Effector memory CD4-positive, alpha-beta T cell (primary cell): ENCODE data around the gene USP9X.
"Not testable (repeated sequence)": the region's sequence is repeated elsewhere in the genome, so short reads cannot be mapped to it uniquely, and the experiment has no call there.

ENCODE experiments used
- DNase-seq, 3 donors: peaks; one replicate each; pipeline ENCODE4 v3.0.0-alpha.2; 2020
- H3K27ac ChIP-seq: 2 replicates; pipeline ENCODE4 v1.7.0; 2013; ENCODE audit warnings: mild to moderate bottlenecking, low read length, moderate library complexity; ENCODE audit not compliant: insufficient read depth, poor library complexity, severe bottlenecking
- H3K27me3 ChIP-seq: replicated peaks from 2 replicates; pipeline ENCODE4 v1.7.0; 2013; ENCODE audit warnings: mild to moderate bottlenecking, low read length; ENCODE audit not compliant: insufficient read depth, control insufficient read depth, poor library complexity, severe bottlenecking
- H3K36me3 ChIP-seq: 2 replicates; pipeline ENCODE4 v1.7.0; 2013; ENCODE audit warnings: mild to moderate bottlenecking, low read length, moderate library complexity; ENCODE audit not compliant: control insufficient read depth, insufficient read depth
- H3K4me1 ChIP-seq: 2 replicates; pipeline ENCODE4 v1.7.0; 2013; ENCODE audit warnings: low read length, mild to moderate bottlenecking; ENCODE audit not compliant: control insufficient read depth, insufficient read depth, poor library complexity, severe bottlenecking
- H3K4me3 ChIP-seq: 2 replicates; pipeline ENCODE4 v1.7.0; 2013; ENCODE audit warnings: low read length, low read depth, mild to moderate bottlenecking; ENCODE audit not compliant: insufficient read depth, poor library complexity, severe bottlenecking
- H3K9me3 ChIP-seq: 2 replicates; pipeline ENCODE4 v1.7.0; 2013; ENCODE audit warnings: mild to moderate bottlenecking, low read length, moderate library complexity; ENCODE audit not compliant: control insufficient read depth

The USP9X gene

DNA sequence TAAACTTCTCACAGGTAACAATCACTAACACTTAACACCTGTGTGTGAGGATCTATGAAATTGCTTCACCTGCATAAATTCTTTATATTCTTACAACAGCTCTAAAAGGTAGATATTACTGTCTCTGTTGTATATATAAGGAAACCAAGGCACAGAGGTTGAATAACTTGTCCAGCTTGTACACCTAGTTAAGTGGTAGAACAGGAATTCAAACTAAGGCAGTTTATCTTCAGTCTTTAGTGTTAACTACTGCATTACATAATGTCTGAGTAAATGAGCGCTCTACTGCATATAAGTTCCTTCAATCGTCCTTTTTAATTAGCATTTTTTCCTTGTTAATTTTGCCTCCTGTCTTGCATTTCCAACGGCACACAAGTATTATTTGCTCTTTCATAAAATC, 15.0 kb downstream of the USP9X start:
- no peak for DNase-seq
- Histone ChIP-seq H3K4me1 (peaks cover 3% of the 10 kb centered on the region), H3K36me3 (no peaks in the 10 kb centered on the region)

DNA sequence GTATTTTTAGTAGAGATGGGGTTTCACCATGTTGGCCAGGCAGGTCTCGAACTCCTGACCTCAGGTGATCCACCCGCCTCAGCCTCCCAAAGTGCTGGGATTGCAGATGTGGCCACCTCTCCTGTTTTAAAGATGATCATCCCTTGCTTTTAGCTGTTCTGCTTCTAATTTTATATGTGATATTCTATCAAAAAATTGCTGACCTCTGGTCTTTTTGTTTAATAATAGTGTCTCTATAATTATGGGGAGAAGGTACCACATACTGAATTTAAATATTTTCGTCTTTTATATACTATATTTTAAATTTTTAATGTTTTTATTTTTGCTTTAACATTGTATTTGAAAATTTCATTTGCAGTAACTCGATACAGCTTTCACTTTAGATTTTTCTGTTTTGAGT, 15.6 kb downstream of the USP9X start:
- H3K9me3 ChIP-seq, result no peaks in the 10 kb centered on the region
- H3K36me3 ChIP-seq, result no peaks in the 10 kb centered on the region
- H3K27me3 ChIP-seq, result no peaks in the 10 kb centered on the region
- no peak overlapping the region for H3K4me3 ChIP-seq
- no peak for DNase-seq
- no peak overlapping the region for H3K27ac ChIP-seq
- H3K4me1 ChIP-seq, result peaks cover 5% of the 10 kb centered on the region

More for the DNA sequence above, 15.0 kb downstream of the USP9X start:
- Histone ChIP-seq H3K27me3 (no peaks in the 10 kb centered on the region), H3K27ac (no peak overlapping the region), H3K9me3 (no peaks in the 10 kb centered on the region), H3K4me3 (no peak overlapping the region)

GRCh38 chrX:41105005-41105404, 19.8 kb downstream of the USP9X start:
- no peak overlapping the region for H3K27ac ChIP-seq
- H3K4me1 ChIP-seq, result peaks cover 5% of the 10 kb centered on the region
- DNase-seq, result no peak
- no peaks in the 10 kb centered on the region for H3K27me3 ChIP-seq
- H3K4me3 ChIP-seq, result no peak overlapping the region
- H3K9me3 ChIP-seq, result no peaks in the 10 kb centered on the region
- no peaks in the 10 kb centered on the region for H3K36me3 ChIP-seq

GRCh38 chrX:41106257-41106656, 21.0 kb downstream of the USP9X start:
- H3K4me3 ChIP-seq, H3K9me3 ChIP-seq, H3K27me3 ChIP-seq, H3K36me3 ChIP-seq, H3K27ac ChIP-seq, H3K4me1 ChIP-seq, DNase-seq: not testable (repeated sequence)

DNA sequence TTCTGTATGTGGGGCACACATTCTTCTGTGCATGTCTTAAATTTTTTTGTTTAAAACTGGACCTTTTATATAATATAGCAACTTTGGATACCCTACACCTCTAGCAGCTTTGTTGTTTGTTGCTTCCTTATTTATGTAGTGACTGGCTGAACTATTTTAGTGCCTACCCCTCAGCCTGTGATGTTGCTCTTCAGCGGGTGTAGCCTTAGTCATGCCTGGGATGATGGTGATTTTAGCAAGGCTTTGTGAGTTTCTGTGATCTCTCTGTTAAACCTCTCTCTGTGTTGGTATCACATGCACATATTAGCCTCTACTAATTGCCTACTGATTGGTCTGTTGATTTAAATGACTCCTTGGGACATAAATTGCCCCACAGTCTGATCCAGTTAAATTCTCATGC, 22.8 kb downstream of the USP9X start:
- Histone ChIP-seq H3K4me3 (no peak overlapping the region), H3K27ac (no peak overlapping the region), H3K36me3 (no peaks in the 10 kb centered on the region), H3K9me3 (no peaks in the 10 kb centered on the region), H3K4me1 (peaks cover 7% of the 10 kb centered on the region), H3K27me3 (no peaks in the 10 kb centered on the region)
- DNase-seq, result no peak

GRCh38 chrX:41108463-41109205, 23.4 kb downstream of the USP9X start:
- DNase-seq, result no peak
- H3K4me1 ChIP-seq, result peaks cover 7% of the 10 kb centered on the region
- H3K4me3 ChIP-seq, result no peak overlapping the region
- H3K36me3 ChIP-seq, result no peaks in the 10 kb centered on the region
- H3K27ac ChIP-seq, result no peak overlapping the region
- H3K9me3 ChIP-seq, result no peaks in the 10 kb centered on the region
- H3K27me3 ChIP-seq, result no peaks in the 10 kb centered on the region

GRCh38 chrX:41110801-41111625, 25.8 kb downstream of the USP9X start:
- Histone ChIP-seq H3K9me3 (no peaks in the 10 kb centered on the region), H3K4me3 (no peak overlapping the region), H3K27ac (no peak overlapping the region), H3K4me1 (peaks cover 2% of the 10 kb centered on the region), H3K27me3 (no peaks in the 10 kb centered on the region), H3K36me3 (no peaks in the 10 kb centered on the region)
- no peak for DNase-seq

DNA sequence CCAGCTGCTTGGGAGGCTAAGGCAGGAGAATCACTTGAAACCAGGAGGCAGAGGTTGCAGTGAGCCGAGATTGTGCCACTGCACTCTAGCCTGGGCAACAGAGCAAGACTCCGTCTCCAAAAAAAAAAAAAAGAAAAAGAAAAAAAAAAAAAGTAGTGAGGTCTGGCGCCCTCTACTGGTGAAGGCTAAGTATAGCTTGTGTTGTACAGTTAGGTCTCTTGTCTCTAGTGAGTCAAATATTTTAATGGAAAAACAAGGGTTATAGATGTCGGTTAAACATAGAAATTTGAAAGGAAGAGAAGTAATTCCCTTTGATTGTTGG, 29.8 kb downstream of the USP9X start:
- peak in 2 of 3 donors; percentile 11 to 12 for DNase-seq
- peaks cover 12% of the 10 kb centered on the region for H3K4me1 ChIP-seq
- not testable (repeated sequence) for H3K36me3 ChIP-seq, H3K4me3 ChIP-seq, H3K27ac ChIP-seq, H3K27me3 ChIP-seq, H3K9me3 ChIP-seq

DNA sequence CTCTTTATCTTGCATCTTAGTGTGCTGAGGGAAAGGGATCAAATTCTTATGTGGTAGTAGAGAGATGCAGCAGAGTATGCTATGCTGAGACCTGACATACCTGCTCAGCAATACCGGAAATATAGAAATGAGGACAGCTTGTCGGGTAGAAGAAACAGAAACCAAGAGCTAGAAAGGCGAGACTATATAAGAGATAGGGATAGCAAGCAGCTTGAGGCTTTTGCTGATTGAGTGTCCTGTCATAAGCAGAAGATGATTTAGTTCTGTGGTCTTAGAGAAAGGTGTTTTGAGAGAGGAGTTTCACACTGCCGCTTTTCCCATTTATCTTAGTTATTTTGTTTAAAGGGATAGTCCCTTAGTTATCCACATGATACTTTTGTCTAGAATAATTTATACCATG, 31.7 kb downstream of the USP9X start:
- Histone ChIP-seq H3K27me3 (no peaks in the 10 kb centered on the region), H3K4me3 (no peak overlapping the region), H3K36me3 (no peaks in the 10 kb centered on the region), H3K27ac (peak overlapping the region; percentile 12), H3K9me3 (no peaks in the 10 kb centered on the region), H3K4me1 (peaks cover 14% of the 10 kb centered on the region)
- no peak for DNase-seq

GRCh38 chrX:41118156-41118555, 32.9 kb downstream of the USP9X start:
- Histone ChIP-seq H3K27ac (peak overlapping the region; percentile 14), H3K27me3 (no peaks in the 10 kb centered on the region), H3K9me3 (no peaks in the 10 kb centered on the region), H3K4me1 (peaks cover 18% of the 10 kb centered on the region), H3K36me3 (no peaks in the 10 kb centered on the region), H3K4me3 (no peak overlapping the region)
- DNase-seq, result no peak
